HepG2 (cell line): ENCODE results near the gene AADAT. TPM values are rescaled to one million over a fixed set of nuclear protein-coding genes. Genes with fewer than 3 reads are reported as not detected.
A peak's percentile ranks its signal among the peaks of the same experiment; 100 is the strongest.

Experiments used
- ATAC-seq: fragments of 200-7000 bp; cut with Tn5 transposase; 3 replicates; pipeline ENCODE4 v1.9.1; 2020; ENCODE audit warnings: mild to moderate bottlenecking, moderate library complexity
- BruUV-seq: library from RNA; stranded (reverse); fragments of 400-500 nt; replicated peaks from 2 replicates; lab custom pipeline; 2021; lab: Mats Ljungman, UMichigan
- CTCF ChIA-PET: fragments of 300-600 bp; formaldehyde crosslinking; extraction: SDS; loops from one replicate; lab custom pipeline; 2021; ENCODE audit warnings: low total read pairs, inconsistent platforms, low intra/inter-chr PET ratio; lab: Yijun Ruan, JAX
- POLR2A ChIA-PET: fragments of 350-600 bp; sonication (Branson Sonifier 250); formaldehyde crosslinking; loops from one replicate; lab custom pipeline; 2020; ENCODE audit warnings: antibody characterized with exemption, inconsistent platforms; lab: Yijun Ruan, JAX
- DNase-seq: peaks from one replicate; pipeline ENCODE4 v3.0.0-alpha.2; 2015; ENCODE audit warnings: low spot score
- FAIRE-seq: peaks from 3 replicates; lab custom pipeline; 2011; peaks lifted over from hg19 to GRCh38; lab: Jason Lieb, UNC
- H2AFZ ChIP-seq: one replicate; pipeline ENCODE4 v1.6.1; 2011; ENCODE audit warnings: low read length, inconsistent platforms
- H3K27ac ChIP-seq: fragments of 300-600 bp; 3 replicates; pipeline ENCODE4 v1.8.0; 2011; ENCODE audit warnings: mixed run types, mild to moderate bottlenecking, mixed read lengths, low read length, inconsistent platforms; ENCODE audit not compliant: insufficient read depth; ENCODE audit errors: extremely low read length
- H3K27me3 ChIP-seq, 2 experiments: fragments of 200-600 bp in 1 of 2; 2 replicates in 1 of 2; 3 replicates in 1 of 2; pipeline versions ENCODE4 v1.6.0 to v1.8.0; 2011; ENCODE audit warnings: low read length in 2 of 2, mild to moderate bottlenecking in 2 of 2, moderate library complexity in 2 of 2, inconsistent platforms in 1 of 2; ENCODE audit not compliant: insufficient read depth in 2 of 2, control insufficient read depth in 1 of 2
- H3K36me3 ChIP-seq, 2 experiments: fragments of 200-600 bp in 1 of 2; replicated peaks in 1 of 2; 2 replicates in 1 of 2; 3 replicates in 1 of 2; pipeline versions ENCODE4 v1.5.1 to v1.8.0; 2011; ENCODE audit warnings: low read length in 2 of 2, inconsistent platforms in 1 of 2; ENCODE audit not compliant: insufficient read depth in 2 of 2, control insufficient read depth in 1 of 2
- H3K4me1 ChIP-seq: 2 replicates; pipeline ENCODE4 v1.5.1; 2012; ENCODE audit warnings: low read length, inconsistent platforms; ENCODE audit not compliant: insufficient read depth
- H3K4me2 ChIP-seq: 2 replicates; pipeline ENCODE4 v1.6.0; 2011; ENCODE audit warnings: low read depth, low read length, inconsistent platforms
- H3K4me3 ChIP-seq, 3 experiments: fragments of 200-600 bp in 1 of 3; sonication (generic), shearing (Covaris generic) in 1 of 3; replicated peaks in 1 of 3; 2 replicates each; pipeline ENCODE4 v1.5.1; 2011 to 2016; ENCODE audit warnings: low read length in 3 of 3, inconsistent platforms in 2 of 3, low read depth in 2 of 3, mild to moderate bottlenecking in 2 of 3, control low read depth in 1 of 3, mixed read lengths in 1 of 3; ENCODE audit not compliant: insufficient read depth in 1 of 3
- H3K79me2 ChIP-seq: one replicate; pipeline ENCODE4 v1.6.1; 2011; ENCODE audit warnings: low read length, inconsistent platforms; ENCODE audit not compliant: insufficient read depth
- H3K9ac ChIP-seq: 2 replicates; pipeline ENCODE4 v1.6.0; 2011; ENCODE audit warnings: mild to moderate bottlenecking, low read depth, low read length, inconsistent platforms; ENCODE audit not compliant: insufficient read depth
- H3K9me3 ChIP-seq: 2 replicates; pipeline ENCODE4 v1.5.1; 2012; ENCODE audit warnings: mild to moderate bottlenecking, low read length
- H4K20me1 ChIP-seq: 2 replicates; pipeline ENCODE4 v1.6.0; 2011; ENCODE audit warnings: inconsistent platforms, mild to moderate bottlenecking, low read length, moderate library complexity; ENCODE audit not compliant: insufficient read depth
- ISX ChIP-seq: sonication (generic); formaldehyde crosslinking; conservative IDR thresholded peaks from 2 replicates; pipeline ENCODE4 v1.5.0; 2020; ENCODE audit warnings: missing genetic modification reagents
- MAFF ChIP-seq: IDR thresholded peaks from 2 replicates; pipeline ENCODE4 v1.6.1; 2011; ENCODE audit warnings: low read depth, low read length, improper control_type of control experiment
- SAFB2 ChIP-seq: sonication (generic); formaldehyde crosslinking; IDR thresholded peaks from 2 replicates; pipeline ENCODE4 v1.5.1; 2020; ENCODE audit warnings: missing genetic modification reagents, low read depth, mild to moderate bottlenecking, borderline replicate concordance
- U2AF2 ChIP-seq: fragments of 200-400 bp; formaldehyde crosslinking; IDR thresholded peaks from 2 replicates; pipeline ENCODE4 v1.6.1; 2017; ENCODE audit warnings: low read depth, mild to moderate bottlenecking, low read length
- ZNF224 ChIP-seq: sonication (generic); formaldehyde crosslinking; IDR thresholded peaks from 2 replicates; pipeline ENCODE4 v1.5.0; 2020; ENCODE audit warnings: mild to moderate bottlenecking, missing genetic modification reagents
- ZNF274 ChIP-seq: sonication (generic); formaldehyde crosslinking; IDR thresholded peaks from 2 replicates; pipeline ENCODE4 v1.5.1; 2020; ENCODE audit warnings: mild to moderate bottlenecking, missing genetic modification reagents
- ZNF337 ChIP-seq: sonication (generic); formaldehyde crosslinking; IDR thresholded peaks from 2 replicates; pipeline ENCODE4 v1.5.1; 2020; ENCODE audit warnings: missing genetic modification reagents, low read depth, mild to moderate bottlenecking, borderline replicate concordance
- ZNF652 ChIP-seq: IDR thresholded peaks from 2 replicates; pipeline ENCODE4 v1.6.1; 2016; ENCODE audit warnings: low read depth, borderline replicate concordance
- WGBS: methylation state at CpG from one replicate; pipeline ENCODE4 v1.1.6; 2017; ENCODE audit warnings: low lambda C conversion rate; 5-methylcytosine and 5-hydroxymethylcytosine counted together
- in situ Hi-C: cut with HindIII; loops from 2 replicates; pipeline ENCODE4 v1.10.0; 2017; ENCODE audit warnings: low pct_unique_long_range_greater_than_20kb; ENCODE audit not compliant: extremely low pct_ligation_motif_present
- intact Hi-C: fragments of 100-400 bp; cut with micrococcal nuclease; formaldehyde crosslinking; loops from one replicate; pipeline ENCODE4 v1.10.0; 2022; ENCODE audit not compliant: unreplicated experiment
- polyA plus RNA-seq, 8 experiments: library from polyadenylated mRNA; depleted of rRNA in 3 of 8; stranded (reverse) in 7 of 8; unstranded in 1 of 8; fragments of >200 nt; fragmentation: Illumina TruSeq in 4 of 8; extraction: Trizol in 4 of 8; gene quantifications; 2 replicates each; pipeline versions ENCODE4 v1.2.1 to v1.2.3, GENCODE V29; 2011 to 2016; ENCODE audit warnings: low read depth in 4 of 8, missing spikeins in 1 of 8, mixed read lengths in 1 of 8; ENCODE audit not compliant: insufficient read depth in 1 of 8
- total RNA-seq, 5 experiments: library from RNA; depleted of rRNA; stranded (reverse); fragments of >200 nt; fragmentation: Illumina TruSeq; extraction: Trizol; gene quantifications; 2 replicates each; pipeline ENCODE4 v1.2.3, GENCODE V29; 2016; ENCODE audit warnings: low read depth in 1 of 5

Gene AADAT
- total and polyA plus RNA-seq, 2 of the 13 experiments (the other 11 are each of a cell fraction or from before 2014, with no cell fraction given) = 6.1 to 9.1 TPM

DNA sequence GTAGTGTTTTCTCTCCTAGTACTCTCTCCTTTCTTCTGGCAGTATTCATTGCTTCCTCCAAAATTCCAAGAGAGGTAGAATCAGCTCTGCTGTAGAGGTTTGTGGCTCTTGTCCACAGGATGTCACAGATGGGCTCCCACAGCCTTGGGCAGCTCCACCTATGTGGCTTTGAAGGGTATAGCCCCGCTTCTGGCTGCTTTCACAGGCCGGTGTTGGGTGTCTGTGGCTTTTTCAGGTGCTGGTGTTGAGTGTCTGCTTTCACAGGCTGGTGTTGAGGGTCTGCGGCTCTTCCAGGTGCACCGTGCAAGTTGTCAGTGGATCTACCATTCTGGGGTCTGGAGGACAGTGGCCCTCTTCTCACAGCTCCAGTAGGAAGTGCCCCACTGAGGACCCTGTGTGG lies 7.9 kb upstream of the AADAT start:
- no peak for TF ChIP-seq MAFF
- no peak for TF ChIP-seq ZNF224 (CRISPR knock-in tag)
- no peak for TF ChIP-seq ZNF274 (CRISPR knock-in tag)
- TF ChIP-seq U2AF2 = no peak
- no peak for TF ChIP-seq SAFB2 (CRISPR knock-in tag)
- TF ChIP-seq, all 625 proteins: peak for 0
- H3K9me3 ChIP-seq = no peaks in the 10 kb centered on the region
- no peak overlapping the region for H3K27ac ChIP-seq
- no peak overlapping the region for H3K4me3 ChIP-seq
- POLR2A ChIA-PET = no interaction called here
- ATAC-seq (no peak), FAIRE-seq (no peak), DNase-seq (no peak)
- peaks cover 30% of the 10 kb centered on the region for H3K4me1 ChIP-seq
- H3K4me2 ChIP-seq = no peak overlapping the region
- no peak overlapping the region for H3K9ac ChIP-seq
- BruUV-seq = no TSS peak
- H3K27me3 ChIP-seq = no peaks in the 10 kb centered on the region
- no peaks in the 10 kb centered on the region for H4K20me1 ChIP-seq
- CTCF ChIA-PET = no interaction called here
- WGBS = 0% methylated on average over 1 of the region's 4 CpGs
- H3K79me2 ChIP-seq = no peaks in the 10 kb centered on the region
- no peak overlapping the region for H2AFZ ChIP-seq
- intact Hi-C loops (no loop called here), in situ Hi-C loops (loop anchor here (25.0 kb wide), 1 partner anchor 485 kb away; the partner anchor contains the start of genes CLCN3 and NEK1)
- no peaks in the 10 kb centered on the region for H3K36me3 ChIP-seq

DNA sequence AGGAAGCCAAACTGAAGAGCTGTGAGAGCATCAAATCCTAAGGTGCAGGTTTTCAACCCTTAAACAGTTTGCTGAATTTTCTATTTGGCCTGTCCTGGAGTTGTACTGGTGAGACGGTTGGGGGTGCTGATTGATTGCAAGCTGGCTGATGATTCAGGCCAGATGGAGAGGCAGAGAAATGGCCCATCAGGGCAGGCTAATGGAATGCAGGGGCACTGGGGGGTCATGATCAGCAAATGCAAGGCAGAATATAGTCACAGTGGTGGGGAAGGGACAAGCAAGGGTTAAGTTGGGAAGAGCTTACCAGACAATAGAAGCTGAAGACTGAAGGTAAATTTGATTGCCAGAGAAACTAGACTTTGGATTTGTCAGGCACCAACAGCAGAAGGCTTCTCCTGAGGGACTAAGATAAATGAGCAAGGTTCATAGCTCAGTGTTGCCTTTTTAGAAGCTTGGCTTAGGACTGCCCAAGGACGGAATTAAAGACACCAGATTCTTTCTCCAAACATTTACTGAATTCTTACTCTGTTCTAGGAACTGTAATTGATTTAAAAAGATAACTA lies 4.3 kb upstream of the AADAT start:
- FAIRE-seq (peak; percentile 44), DNase-seq (no peak), ATAC-seq (no peak)
- H3K4me3 ChIP-seq = no peak overlapping the region
- ChIA-PET CTCF (no interaction called here), POLR2A (no interaction called here)
- no TSS peak for BruUV-seq
- TF ChIP-seq ZNF337 (CRISPR knock-in tag) (no peak), ISX (CRISPR knock-in tag) (no peak), ZNF652 (CRISPR knock-in tag) (0 out of 2 replicates have a peak, but pooled peaks have one; percentile 33)
- intact Hi-C loops (no loop called here), in situ Hi-C loops (loop anchor here (25.0 kb wide), 1 partner anchor 482 kb away; the partner anchor contains the start of genes CLCN3 and NEK1)
- no peak overlapping the region for H3K9ac ChIP-seq
- peaks cover 24% of the 10 kb centered on the region for H3K4me1 ChIP-seq
- no peak overlapping the region for H3K27ac ChIP-seq
- no peaks in the 10 kb centered on the region for H3K36me3 ChIP-seq
- no peak overlapping the region for H3K4me2 ChIP-seq
- H4K20me1 ChIP-seq = no peaks in the 10 kb centered on the region
- no peaks in the 10 kb centered on the region for H3K9me3 ChIP-seq
- H3K27me3 ChIP-seq = no peaks in the 10 kb centered on the region
- WGBS = 16% methylated on average over 2 of the region's 2 CpGs
- H3K79me2 ChIP-seq = no peaks in the 10 kb centered on the region
- H2AFZ ChIP-seq = no peak overlapping the region
